NCI-H446 treated with DMSO at 0.1 percent for 48 hours (cell line): ENCODE results near the gene MTMR4.
"Not testable (repeated sequence)": the region's sequence is repeated elsewhere in the genome, so short reads cannot be mapped to it uniquely, and the experiment has no call there.

ENCODE experiments used
- DNase-seq: peaks from one replicate; lab custom pipeline; 2025; lab: John Stamatoyannopoulos, UW

Gene MTMR4

GRCh38 chr17:58492238-58493121 is 22.0 kb downstream of the MTMR4 start:
- DNase-seq: no peak

GRCh38 chr17:58491510-58492045 is 22.9 kb downstream of the MTMR4 start:
- no peak for DNase-seq

GRCh38 chr17:58488428-58488890 is 26.0 kb downstream of the MTMR4 start:
- DNase-seq: no peak

GRCh38 chr17:58487589-58488427 is 26.6 kb downstream of the MTMR4 start, which contains the start of gene HSF5:
Gene HSF5, minus strand, starts transcription at chr17:58488408. Its CDS starts 134 bp downstream, at chr17:58488274.
- no peak for DNase-seq

GRCh38 chr17:58484600-58484999 is 29.8 kb downstream of the MTMR4 start:
- no peak for DNase-seq

- DNase-seq: not testable (repeated sequence)
These were observed 32.6 kb downstream of the MTMR4 start for GRCh38 chr17:58481798-58482197.

GRCh38 chr17:58480090-58480489 is 34.3 kb downstream of the MTMR4 start:
- no peak for DNase-seq

GRCh38 chr17:58476812-58477211 is 37.6 kb downstream of the MTMR4 start:
- DNase-seq: no peak

GRCh38 chr17:58475985-58476384 is 38.5 kb downstream of the MTMR4 start:
- no peak for DNase-seq

- no peak for DNase-seq
These were observed 44.1 kb downstream of the MTMR4 start for GRCh38 chr17:58470356-58470755.

- no peak for DNase-seq
These were observed 45.5 kb downstream of the MTMR4 start for GRCh38 chr17:58468944-58469343.

- DNase-seq: no peak
These were observed 58.9 kb downstream of the MTMR4 start for GRCh38 chr17:58455491-58455890.

- no peak for DNase-seq
These were observed 61.7 kb downstream of the MTMR4 start for GRCh38 chr17:58452738-58453137.

- DNase-seq: peak; percentile 40
These were observed 67.1 kb downstream of the MTMR4 start for GRCh38 chr17:58447039-58447975.

GRCh38 chr17:58446086-58446485 is 68.4 kb downstream of the MTMR4 start:
- no peak for DNase-seq
